Mucosa of rectum (tissue), 2 donors: Measurements from ENCODE around the gene KCNMB2.

Experiments used
- H3K27ac ChIP-seq, 2 donors: one replicate each; pipeline ENCODE4 v1.7.0; 2013; ENCODE audit warnings: inconsistent platforms in 2 of 2, low read depth in 2 of 2, low read length in 2 of 2
- H3K27me3 ChIP-seq, 2 donors: one replicate each; pipeline ENCODE4 v1.7.0; 2013; ENCODE audit warnings: low read length in 2 of 2; ENCODE audit not compliant: control insufficient read depth in 2 of 2, insufficient read depth in 2 of 2
- H3K36me3 ChIP-seq, 2 donors: one replicate each; pipeline ENCODE4 v1.7.0; 2013; ENCODE audit warnings: low read length in 2 of 2; ENCODE audit not compliant: control insufficient read depth in 2 of 2, insufficient read depth in 2 of 2
- H3K4me1 ChIP-seq, 2 donors: one replicate each; pipeline ENCODE4 v1.7.0; 2013; ENCODE audit warnings: low read length in 2 of 2, mild to moderate bottlenecking in 1 of 2; ENCODE audit not compliant: control insufficient read depth in 2 of 2, insufficient read depth in 2 of 2
- H3K4me3 ChIP-seq, 2 donors: one replicate each; pipeline ENCODE4 v1.7.0; 2013; ENCODE audit warnings: low read length in 2 of 2
- H3K9ac ChIP-seq, 2 donors: one replicate each; pipeline ENCODE4 v1.7.0; 2013; ENCODE audit warnings: low read length in 2 of 2, low read depth in 1 of 2, mild to moderate bottlenecking in 1 of 2
- H3K9me3 ChIP-seq, 2 donors: one replicate each; pipeline ENCODE4 v1.7.0; 2013; ENCODE audit warnings: low read length in 2 of 2; ENCODE audit not compliant: control insufficient read depth in 2 of 2
- donor health status: healthy.
- donor health status: Normal muscosa, but diverticular disease.

The KCNMB2 gene

DNA sequence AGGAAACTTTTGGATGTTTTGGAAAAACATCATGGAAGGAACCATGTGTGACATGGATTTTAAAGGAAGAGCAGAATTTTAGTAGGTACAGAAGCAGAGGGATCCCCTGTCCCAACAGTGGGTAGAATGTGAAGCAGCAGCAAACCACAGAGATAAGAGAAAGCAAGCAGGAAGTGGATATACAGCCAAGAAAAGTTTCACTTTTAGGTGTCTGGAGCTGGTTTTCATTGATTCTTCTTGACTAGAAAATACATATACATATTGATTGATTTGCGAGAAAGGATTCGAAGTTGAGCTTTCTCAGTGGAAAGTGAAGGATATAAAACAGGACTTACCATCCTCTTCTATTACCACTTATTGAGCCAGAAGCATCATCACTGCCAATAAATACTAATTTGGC, 133.5 kb downstream of the KCNMB2 start:
- Histone ChIP-seq H3K9ac (no peak overlapping the region), H3K4me1 (no peaks in the 10 kb centered on the region), H3K4me3 (no peak overlapping the region), H3K27ac (no peak overlapping the region), H3K9me3 (no peaks in the 10 kb centered on the region), H3K27me3 (no peaks in the 10 kb centered on the region), H3K36me3 (no peaks in the 10 kb centered on the region)

DNA sequence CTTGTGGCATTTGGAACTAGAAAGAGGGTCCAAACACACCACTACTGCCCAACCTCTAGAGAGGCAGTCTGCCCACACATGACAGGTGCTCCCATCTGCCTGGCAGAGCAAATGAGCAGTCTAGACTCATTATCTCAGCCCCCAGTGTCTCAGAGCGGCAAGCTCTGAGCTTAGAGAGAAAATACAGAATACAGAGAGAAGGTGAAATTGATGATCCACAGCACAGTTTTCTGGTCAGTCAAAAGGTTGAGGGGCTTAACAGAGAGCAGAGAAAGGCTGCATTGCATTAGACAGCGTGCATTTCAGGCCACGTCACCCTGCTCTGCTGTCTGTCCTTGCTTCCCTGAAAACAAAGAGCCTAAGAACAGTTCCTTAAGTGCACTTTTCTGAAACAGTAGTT, 135.1 kb downstream of the KCNMB2 start:
- Histone ChIP-seq H3K4me1 (no peaks in the 10 kb centered on the region), H3K9ac (no peak overlapping the region), H3K4me3 (no peak overlapping the region), H3K27ac (no peak overlapping the region), H3K9me3 (no peaks in the 10 kb centered on the region), H3K36me3 (no peaks in the 10 kb centered on the region), H3K27me3 (no peaks in the 10 kb centered on the region)

DNA sequence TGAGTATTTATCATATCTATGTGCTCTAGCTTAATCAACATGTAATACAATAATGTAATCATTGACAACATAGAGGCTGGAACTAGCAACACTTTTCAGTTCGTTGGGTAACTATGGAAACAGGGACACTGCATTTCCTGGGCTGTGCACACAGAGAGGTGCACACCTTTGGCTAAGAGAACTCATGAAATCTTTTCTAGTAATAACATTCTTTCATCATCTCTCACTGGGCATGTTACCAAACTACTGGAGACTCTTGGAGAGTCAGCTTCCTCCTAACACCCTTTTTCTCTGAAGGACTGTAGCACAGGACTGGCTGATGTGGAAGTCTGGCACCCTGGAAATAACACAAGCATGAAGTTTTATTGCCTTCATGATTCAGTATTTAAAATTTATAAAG, 135.6 kb downstream of the KCNMB2 start:
- Histone ChIP-seq H3K9ac (no peak overlapping the region), H3K4me3 (no peak overlapping the region), H3K4me1 (no peaks in the 10 kb centered on the region), H3K36me3 (no peaks in the 10 kb centered on the region), H3K9me3 (no peaks in the 10 kb centered on the region), H3K27ac (no peak overlapping the region), H3K27me3 (no peaks in the 10 kb centered on the region)

DNA sequence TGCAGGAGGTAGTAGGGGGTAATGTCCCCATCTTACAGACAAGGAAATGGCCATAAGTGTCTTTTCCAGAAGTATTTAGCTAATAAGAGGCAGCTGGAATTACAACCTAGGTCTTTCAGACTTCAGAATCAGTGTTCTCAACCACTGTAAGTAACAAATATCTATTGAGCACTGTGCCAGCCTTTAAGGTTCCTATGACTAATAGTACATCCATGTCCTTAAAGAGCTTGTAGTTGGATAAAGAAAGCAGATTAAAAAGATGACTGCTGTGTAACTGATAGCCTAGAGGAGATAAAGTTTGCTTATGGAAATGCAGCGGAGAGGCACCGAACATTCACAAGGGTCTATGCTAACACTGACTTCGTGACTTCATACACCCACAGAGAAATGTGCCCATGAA, 136.0 kb downstream of the KCNMB2 start:
- H3K9ac ChIP-seq, result no peak overlapping the region
- no peaks in the 10 kb centered on the region for H3K27me3 ChIP-seq
- H3K4me1 ChIP-seq, result no peaks in the 10 kb centered on the region
- H3K36me3 ChIP-seq, result no peaks in the 10 kb centered on the region
- H3K27ac ChIP-seq, result no peak overlapping the region
- H3K4me3 ChIP-seq, result no peak overlapping the region
- H3K9me3 ChIP-seq, result no peaks in the 10 kb centered on the region

DNA sequence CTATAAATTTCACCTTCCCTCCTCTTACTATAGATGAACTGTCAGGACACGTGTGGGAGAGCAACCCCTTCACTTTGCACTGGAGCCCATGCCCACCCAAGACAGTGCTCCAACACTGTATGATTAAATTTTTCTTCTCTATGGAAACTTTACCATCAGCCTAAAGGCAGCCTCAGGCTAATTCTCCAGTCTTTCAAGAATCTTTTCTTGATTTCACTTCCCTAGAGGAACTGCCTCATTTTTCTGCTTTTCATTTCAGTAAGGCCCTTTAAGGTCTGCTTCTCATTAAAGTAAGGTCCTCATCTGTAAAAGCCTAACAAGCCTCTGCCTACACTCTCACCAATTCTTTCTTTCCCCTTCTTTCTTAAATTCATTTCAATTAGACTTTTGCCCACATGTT, 137.3 kb downstream of the KCNMB2 start:
- no peaks in the 10 kb centered on the region for H3K27me3 ChIP-seq
- no peak overlapping the region for H3K4me3 ChIP-seq
- H3K27ac ChIP-seq, result no peak overlapping the region
- no peaks in the 10 kb centered on the region for H3K9me3 ChIP-seq
- H3K4me1 ChIP-seq, result no peaks in the 10 kb centered on the region
- no peaks in the 10 kb centered on the region for H3K36me3 ChIP-seq
- H3K9ac ChIP-seq, result no peak overlapping the region

DNA sequence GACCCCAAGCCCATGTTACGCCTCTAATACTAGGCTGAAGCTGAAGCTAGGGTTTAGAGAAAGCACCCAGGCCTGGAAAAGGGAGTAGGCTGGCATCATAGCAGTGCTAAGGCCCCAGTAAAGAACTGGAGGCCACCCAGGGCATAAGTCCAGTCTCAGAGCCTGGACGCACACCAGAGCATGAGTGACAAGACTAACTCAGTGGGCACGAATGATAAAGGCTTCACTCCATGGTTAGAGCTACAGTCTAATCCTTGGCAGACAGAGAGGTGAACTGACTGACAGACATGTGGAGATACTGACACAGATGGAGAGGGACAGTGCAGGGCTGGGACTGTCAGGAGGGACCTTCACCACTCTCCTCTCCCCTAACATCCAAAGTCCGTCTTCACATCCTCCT, 139.8 kb downstream of the KCNMB2 start:
- Histone ChIP-seq H3K9me3 (no peaks in the 10 kb centered on the region), H3K9ac (no peak overlapping the region), H3K4me3 (no peak overlapping the region), H3K4me1 (no peaks in the 10 kb centered on the region), H3K36me3 (no peaks in the 10 kb centered on the region), H3K27me3 (no peaks in the 10 kb centered on the region), H3K27ac (no peak overlapping the region)

DNA sequence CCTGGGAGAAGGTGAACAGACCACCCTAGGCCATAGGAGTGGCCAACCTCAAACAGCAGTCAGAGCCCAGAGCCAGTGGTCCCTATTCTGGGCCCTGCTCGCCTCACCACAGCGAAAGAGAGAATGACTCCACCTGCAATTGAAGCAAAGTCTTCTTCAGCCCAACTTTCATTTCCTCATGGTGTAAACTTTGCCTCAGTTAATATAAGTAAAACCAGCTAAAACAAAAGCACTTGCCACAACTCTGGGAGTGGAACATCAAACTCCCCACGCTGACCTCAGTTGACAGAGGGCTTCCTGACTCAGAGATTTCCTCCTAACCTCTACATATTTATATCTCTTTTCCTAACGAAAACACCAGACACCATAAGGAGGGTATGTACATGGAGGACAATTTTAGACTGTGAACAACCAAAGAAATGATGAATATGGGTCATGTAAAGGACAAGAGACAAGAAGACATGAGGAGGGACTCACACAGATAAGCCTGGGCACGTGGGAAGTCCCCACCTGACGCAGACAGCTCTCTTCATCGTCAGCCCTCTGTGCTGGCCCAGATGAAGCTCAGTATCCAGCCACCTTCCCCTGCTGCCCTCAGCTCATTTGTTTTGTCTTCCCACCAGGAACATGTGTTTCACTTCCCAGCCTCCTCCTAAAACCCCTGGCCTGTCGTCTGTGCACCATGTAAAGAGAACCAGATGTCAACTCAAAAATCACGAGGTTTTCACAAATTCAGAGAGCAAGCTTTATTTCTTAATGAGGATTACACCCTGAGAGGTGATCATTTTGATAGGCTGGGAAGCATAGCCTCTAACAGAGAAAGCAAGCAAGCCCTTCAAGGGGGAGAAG, 140.9 kb downstream of the KCNMB2 start:
- Histone ChIP-seq H3K9ac (no peak overlapping the region), H3K27me3 (no peaks in the 10 kb centered on the region), H3K9me3 (no peaks in the 10 kb centered on the region), H3K4me1 (no peaks in the 10 kb centered on the region), H3K36me3 (no peaks in the 10 kb centered on the region), H3K27ac (no peak overlapping the region), H3K4me3 (no peak overlapping the region)

DNA sequence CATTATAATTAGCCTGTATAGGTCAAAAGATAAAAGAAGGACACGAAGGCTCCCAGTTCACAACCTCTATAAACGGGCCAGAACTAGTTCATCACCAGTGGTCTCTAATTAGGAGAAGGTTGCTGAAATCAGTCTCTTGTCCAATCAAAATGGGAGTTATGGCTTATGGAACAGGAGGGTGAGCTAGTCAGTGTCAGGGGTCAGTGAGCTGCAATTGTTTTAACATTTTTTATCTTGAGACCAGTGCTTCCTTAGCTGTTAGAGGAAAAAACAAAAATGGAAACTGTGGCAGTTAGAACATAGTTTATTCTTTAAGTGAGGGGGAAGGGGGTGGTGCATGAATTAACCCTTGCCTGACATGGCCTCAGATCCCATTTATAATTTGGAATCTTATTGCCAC, 141.7 kb downstream of the KCNMB2 start:
- Histone ChIP-seq H3K4me1 (no peaks in the 10 kb centered on the region), H3K27me3 (no peaks in the 10 kb centered on the region), H3K9ac (no peak overlapping the region), H3K4me3 (no peak overlapping the region), H3K9me3 (no peaks in the 10 kb centered on the region), H3K27ac (no peak overlapping the region), H3K36me3 (no peaks in the 10 kb centered on the region)

DNA sequence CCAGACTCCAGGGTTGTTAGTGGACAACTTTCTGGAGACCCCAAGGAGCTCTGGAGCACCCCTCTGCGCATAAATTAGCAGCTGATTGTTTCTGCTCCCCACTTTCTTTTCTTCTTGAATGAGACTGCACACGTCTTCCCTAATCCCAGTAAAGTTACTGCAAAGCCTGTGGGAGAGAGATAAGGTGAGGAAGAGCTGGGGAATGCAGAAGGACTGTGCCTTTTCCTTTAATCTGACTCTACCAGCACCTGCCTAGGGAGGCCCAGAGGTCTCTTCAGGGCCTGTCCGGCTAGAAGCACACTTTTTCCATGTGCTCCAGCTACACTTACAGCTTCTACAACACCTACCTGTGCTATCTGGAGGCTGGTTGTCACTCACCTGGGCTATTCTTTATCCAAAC, 143.8 kb downstream of the KCNMB2 start:
- no peaks in the 10 kb centered on the region for H3K36me3 ChIP-seq
- no peak overlapping the region for H3K4me3 ChIP-seq
- H3K27ac ChIP-seq, result no peak overlapping the region
- H3K9ac ChIP-seq, result no peak overlapping the region
- H3K4me1 ChIP-seq, result no peaks in the 10 kb centered on the region
- no peaks in the 10 kb centered on the region for H3K9me3 ChIP-seq
- no peaks in the 10 kb centered on the region for H3K27me3 ChIP-seq

DNA sequence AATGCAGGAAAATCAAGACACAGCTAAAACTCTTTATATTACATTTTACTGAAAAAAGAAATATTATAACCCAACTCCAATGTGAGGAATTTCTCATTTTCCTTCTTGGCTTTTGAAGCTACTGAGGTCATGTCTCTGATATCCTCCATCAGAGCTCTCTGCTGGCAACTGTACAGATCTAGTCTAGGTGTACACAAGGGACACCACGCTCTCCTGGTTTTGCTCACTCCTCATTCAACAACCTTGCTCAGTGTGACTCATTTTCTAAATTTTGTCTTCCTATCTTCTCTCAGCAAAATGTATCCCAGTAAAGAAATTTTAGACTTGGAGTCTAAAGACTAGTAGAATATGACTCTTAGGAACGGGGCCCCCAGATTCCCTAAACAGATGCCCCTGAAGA, 144.3 kb downstream of the KCNMB2 start:
- no peak overlapping the region for H3K9ac ChIP-seq
- H3K9me3 ChIP-seq, result no peaks in the 10 kb centered on the region
- no peak overlapping the region for H3K27ac ChIP-seq
- H3K27me3 ChIP-seq, result no peaks in the 10 kb centered on the region
- no peaks in the 10 kb centered on the region for H3K4me1 ChIP-seq
- H3K4me3 ChIP-seq, result no peak overlapping the region
- no peaks in the 10 kb centered on the region for H3K36me3 ChIP-seq
